Measurements from ENCODE around the gene STPG2. TPM values are rescaled to one million over a fixed set of nuclear protein-coding genes. Genes with fewer than 3 reads are reported as not detected.
"Not testable (repeated sequence)": the region's sequence is repeated elsewhere in the genome, so short reads cannot be mapped to it uniquely, and the experiment has no call there.

Gene STPG2
- total and polyA plus RNA-seq, 5 experiments from 2014 or later = 0.09 to 0.47 (median 0.10) TPM; not detected in 2

- H3K27ac Mint-ChIP-seq, H3K27me3 Mint-ChIP-seq, DNase-seq, H3K4me3 Mint-ChIP-seq, H3K4me1 Mint-ChIP-seq, POLR2A ChIA-PET, H3K36me3 Mint-ChIP-seq, ATAC-seq: not testable (repeated sequence)
- H3K9me3 Mint-ChIP-seq = peaks cover 0 to 13% (median 2%) of the 10 kb centered on the region in 9 donors
These were observed 509.4 kb downstream of the STPG2 start for GRCh38 chr4:97633831-97634230.

- Mint-ChIP-seq H3K36me3 (no peaks in the 10 kb centered on the region), H3K27me3 (no peaks in the 10 kb centered on the region), H3K27ac (no peak overlapping the region), H3K9me3 (peaks cover 7 to 41% (median 18%) of the 10 kb centered on the region in 9 donors), H3K4me1 (no peaks in the 10 kb centered on the region), H3K4me3 (no peak overlapping the region)
- POLR2A ChIA-PET = no interaction called here
- ATAC-seq (no peak), DNase-seq (no peak)
These were observed 515.5 kb downstream of the STPG2 start for GRCh38 chr4:97627750-97628149.

- H3K27me3 Mint-ChIP-seq = no peaks in the 10 kb centered on the region
- H3K36me3 Mint-ChIP-seq = no peaks in the 10 kb centered on the region
- H3K4me1 Mint-ChIP-seq = no peaks in the 10 kb centered on the region
- H3K4me3 Mint-ChIP-seq = no peak overlapping the region
- peaks cover 9 to 58% (median 27%) of the 10 kb centered on the region in 9 donors for H3K9me3 Mint-ChIP-seq
- POLR2A ChIA-PET = no interaction called here
- ATAC-seq = no peak
- H3K27ac Mint-ChIP-seq = no peak overlapping the region
- no peak for DNase-seq
These were observed 519.1 kb downstream of the STPG2 start for GRCh38 chr4:97624204-97624603.

- POLR2A ChIA-PET = no interaction called here
- Mint-ChIP-seq H3K36me3 (no peaks in the 10 kb centered on the region), H3K9me3 (peaks cover 0 to 14% (median 3%) of the 10 kb centered on the region in 9 donors), H3K4me1 (no peaks in the 10 kb centered on the region), H3K4me3 (no peak overlapping the region), H3K27me3 (no peaks in the 10 kb centered on the region), H3K27ac (no peak overlapping the region)
- no peak for DNase-seq
- ATAC-seq = no peak
These were observed 537.3 kb downstream of the STPG2 start for GRCh38 chr4:97605932-97606331.

- peaks cover 8 to 38% (median 19%) of the 10 kb centered on the region in 9 donors for H3K9me3 Mint-ChIP-seq
- ATAC-seq (no peak), DNase-seq (peak in 1 of 10 donors; percentile 36)
- H3K27ac Mint-ChIP-seq = no peak overlapping the region
- no peaks in the 10 kb centered on the region for H3K4me1 Mint-ChIP-seq
- no peak overlapping the region for H3K4me3 Mint-ChIP-seq
- POLR2A ChIA-PET = no interaction called here
- H3K36me3 Mint-ChIP-seq = no peaks in the 10 kb centered on the region
- H3K27me3 Mint-ChIP-seq = no peaks in the 10 kb centered on the region
These were observed 550.0 kb downstream of the STPG2 start for GRCh38 chr4:97593248-97593647.

- Mint-ChIP-seq H3K36me3 (no peaks in the 10 kb centered on the region), H3K9me3 (peaks cover 0 to 20% (median 9%) of the 10 kb centered on the region in 9 donors), H3K27me3 (no peaks in the 10 kb centered on the region), H3K4me3 (no peak overlapping the region), H3K4me1 (no peaks in the 10 kb centered on the region), H3K27ac (no peak overlapping the region)
- DNase-seq (no peak), ATAC-seq (no peak)
- POLR2A ChIA-PET = no interaction called here
These were observed 553.0 kb downstream of the STPG2 start for GRCh38 chr4:97590266-97590665.

- Mint-ChIP-seq H3K36me3 (no peaks in the 10 kb centered on the region), H3K27me3 (no peaks in the 10 kb centered on the region), H3K9me3 (peaks cover 0 to 19% (median 9%) of the 10 kb centered on the region in 9 donors), H3K4me3 (no peak overlapping the region), H3K27ac (no peak overlapping the region), H3K4me1 (no peaks in the 10 kb centered on the region)
- DNase-seq (no peak), ATAC-seq (no peak)
- POLR2A ChIA-PET = no interaction called here
These were observed 553.6 kb downstream of the STPG2 start for GRCh38 chr4:97589481-97590196.

- POLR2A ChIA-PET = no interaction called here
- no peak for ATAC-seq
- H3K9me3 Mint-ChIP-seq = peaks cover 0 to 22% (median 2%) of the 10 kb centered on the region in 9 donors
- H3K4me1 Mint-ChIP-seq = no peaks in the 10 kb centered on the region
- no peak overlapping the region for H3K4me3 Mint-ChIP-seq
- no peaks in the 10 kb centered on the region for H3K36me3 Mint-ChIP-seq
- no peak overlapping the region for H3K27ac Mint-ChIP-seq
- DNase-seq = no peak
- H3K27me3 Mint-ChIP-seq = no peaks in the 10 kb centered on the region
These were observed 555.4 kb downstream of the STPG2 start for GRCh38 chr4:97587912-97588311.

- Mint-ChIP-seq H3K27ac (no peak overlapping the region), H3K27me3 (no peaks in the 10 kb centered on the region), H3K9me3 (peaks cover 0 to 18% (median 0%) of the 10 kb centered on the region in 9 donors), H3K4me3 (no peak overlapping the region), H3K4me1 (no peaks in the 10 kb centered on the region), H3K36me3 (no peaks in the 10 kb centered on the region)
- ATAC-seq (no peak), DNase-seq (no peak)
- POLR2A ChIA-PET = no interaction called here
These were observed 558.0 kb downstream of the STPG2 start for GRCh38 chr4:97585274-97585673.

GRCh38 chr4:97582890-97583289, 560.4 kb downstream of the STPG2 start:
- DNase-seq (no peak), ATAC-seq (no peak)
- no peak overlapping the region for H3K4me3 Mint-ChIP-seq
- H3K27me3 Mint-ChIP-seq = no peaks in the 10 kb centered on the region
- no peaks in the 10 kb centered on the region for H3K36me3 Mint-ChIP-seq
- peaks cover 0 to 15% (median 5%) of the 10 kb centered on the region in 9 donors for H3K9me3 Mint-ChIP-seq
- POLR2A ChIA-PET = no interaction called here
- no peak overlapping the region for H3K27ac Mint-ChIP-seq
- H3K4me1 Mint-ChIP-seq = no peaks in the 10 kb centered on the region

- H3K27ac Mint-ChIP-seq = no peak overlapping the region
- no peak for ATAC-seq
- H3K4me3 Mint-ChIP-seq = no peak overlapping the region
- H3K36me3 Mint-ChIP-seq = no peaks in the 10 kb centered on the region
- DNase-seq = no peak
- H3K4me1 Mint-ChIP-seq = no peaks in the 10 kb centered on the region
- H3K27me3 Mint-ChIP-seq = no peaks in the 10 kb centered on the region
- POLR2A ChIA-PET = no interaction called here
- peaks cover 0 to 16% (median 5%) of the 10 kb centered on the region in 9 donors for H3K9me3 Mint-ChIP-seq
These were observed 566.3 kb downstream of the STPG2 start for GRCh38 chr4:97577004-97577403.

GRCh38 chr4:97560009-97560408, 583.3 kb downstream of the STPG2 start:
- Mint-ChIP-seq H3K36me3 (peaks cover 0 to 4% (median 0%) of the 10 kb centered on the region in 3 donors), H3K4me3 (no peak overlapping the region), H3K9me3 (peaks cover 4 to 46% (median 20%) of the 10 kb centered on the region in 9 donors), H3K4me1 (no peaks in the 10 kb centered on the region), H3K27ac (no peak overlapping the region), H3K27me3 (no peaks in the 10 kb centered on the region)
- POLR2A ChIA-PET = no interaction called here
- ATAC-seq (no peak), DNase-seq (no peak)

GRCh38 chr4:97558204-97558778, 585.0 kb downstream of the STPG2 start:
- H3K27ac Mint-ChIP-seq = no peak overlapping the region

GRCh38 chr4:97550637-97551036, 592.6 kb downstream of the STPG2 start:
- peaks cover 3 to 17% (median 9%) of the 10 kb centered on the region in 9 donors for H3K9me3 Mint-ChIP-seq
- H3K4me3 Mint-ChIP-seq, H3K36me3 Mint-ChIP-seq, DNase-seq, POLR2A ChIA-PET, H3K4me1 Mint-ChIP-seq, H3K27ac Mint-ChIP-seq, H3K27me3 Mint-ChIP-seq, ATAC-seq: not testable (repeated sequence)

More at GRCh38 chr4:97558204-97558778, 585.0 kb downstream of the STPG2 start:
- no peaks in the 10 kb centered on the region for H3K4me1 Mint-ChIP-seq
- H3K27me3 Mint-ChIP-seq = no peaks in the 10 kb centered on the region
- no peak for DNase-seq
- H3K4me3 Mint-ChIP-seq = no peak overlapping the region
- H3K36me3 Mint-ChIP-seq = peaks cover 0 to 4% (median 0%) of the 10 kb centered on the region in 3 donors
- POLR2A ChIA-PET = no interaction called here
- peaks cover 1 to 36% (median 14%) of the 10 kb centered on the region in 9 donors for H3K9me3 Mint-ChIP-seq
- ATAC-seq = no peak

Measured in naive thymus-derived CD8-positive, alpha-beta T cell (primary cell).